ENCODE data around the gene GLRA1. TPM values are rescaled to one million over a fixed set of nuclear protein-coding genes. Genes with fewer than 3 reads are reported as not detected.

The GLRA1 gene
- total RNA-seq, 1 donor from 2014 or later, result 0.39 TPM

DNA sequence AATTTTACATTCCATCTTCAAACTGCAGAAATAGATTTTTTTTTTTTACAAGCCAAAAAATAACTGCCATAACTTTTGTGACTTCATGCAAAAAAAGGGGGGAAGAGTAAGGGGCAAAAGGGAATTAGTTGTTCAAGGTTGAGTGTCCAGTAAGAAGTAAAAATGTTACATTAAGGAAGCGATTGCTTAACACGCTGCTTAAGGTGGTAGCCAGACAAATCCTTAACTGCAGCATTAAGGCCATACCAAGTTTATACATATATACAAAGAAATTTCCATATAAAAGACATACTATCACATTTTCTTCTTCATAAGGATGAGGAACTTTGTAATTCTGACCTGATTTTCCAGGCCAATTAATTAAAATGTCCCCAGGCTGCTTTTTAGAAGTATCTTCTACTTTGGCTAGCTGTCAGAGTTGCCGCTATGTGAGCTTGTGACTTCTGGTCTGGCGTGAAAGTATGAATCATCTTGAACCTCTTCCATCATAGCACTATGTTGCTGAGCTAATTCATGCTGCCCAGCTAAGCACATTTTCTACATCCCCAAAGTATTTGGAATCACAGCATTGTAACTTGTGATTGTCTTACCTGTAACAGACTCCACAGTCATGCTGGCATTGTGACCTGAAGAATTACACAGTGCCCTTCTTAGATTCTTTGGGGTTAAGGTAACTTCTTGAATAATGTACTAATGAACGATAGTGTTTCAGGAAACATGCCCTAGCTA lies 112.9 kb downstream of the GLRA1 start:
- TF ChIP-seq, protein P1, sequence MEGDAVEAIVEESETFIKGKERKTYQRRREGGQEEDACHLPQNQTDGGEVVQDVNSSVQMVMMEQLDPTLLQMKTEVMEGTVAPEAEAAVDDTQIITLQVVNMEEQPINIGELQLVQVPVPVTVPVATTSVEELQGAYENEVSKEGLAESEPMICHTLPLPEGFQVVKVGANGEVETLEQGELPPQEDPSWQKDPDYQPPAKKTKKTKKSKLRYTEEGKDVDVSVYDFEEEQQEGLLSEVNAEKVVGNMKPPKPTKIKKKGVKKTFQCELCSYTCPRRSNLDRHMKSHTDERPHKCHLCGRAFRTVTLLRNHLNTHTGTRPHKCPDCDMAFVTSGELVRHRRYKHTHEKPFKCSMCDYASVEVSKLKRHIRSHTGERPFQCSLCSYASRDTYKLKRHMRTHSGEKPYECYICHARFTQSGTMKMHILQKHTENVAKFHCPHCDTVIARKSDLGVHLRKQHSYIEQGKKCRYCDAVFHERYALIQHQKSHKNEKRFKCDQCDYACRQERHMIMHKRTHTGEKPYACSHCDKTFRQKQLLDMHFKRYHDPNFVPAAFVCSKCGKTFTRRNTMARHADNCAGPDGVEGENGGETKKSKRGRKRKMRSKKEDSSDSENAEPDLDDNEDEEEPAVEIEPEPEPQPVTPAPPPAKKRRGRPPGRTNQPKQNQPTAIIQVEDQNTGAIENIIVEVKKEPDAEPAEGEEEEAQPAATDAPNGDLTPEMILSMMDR (conservative IDR thresholded peaks at IDR 0.05), result no peak
- peaks cover 55% of the 10 kb centered on the region for H3K36me3 Mint-ChIP-seq
- no peak overlapping the region for H3K27ac Mint-ChIP-seq
- no peaks in the 10 kb centered on the region for H3K9me3 Mint-ChIP-seq
- no peak for DNase-seq (ENCODE audit: extremely low spot score, unreplicated experiment)
- H3K4me1 Mint-ChIP-seq (ENCODE audit: unreplicated experiment), result peaks cover 3% of the 10 kb centered on the region
- no peaks in the 10 kb centered on the region for H3K27me3 Mint-ChIP-seq
- H3K4me3 Mint-ChIP-seq, result no peak overlapping the region

DNA sequence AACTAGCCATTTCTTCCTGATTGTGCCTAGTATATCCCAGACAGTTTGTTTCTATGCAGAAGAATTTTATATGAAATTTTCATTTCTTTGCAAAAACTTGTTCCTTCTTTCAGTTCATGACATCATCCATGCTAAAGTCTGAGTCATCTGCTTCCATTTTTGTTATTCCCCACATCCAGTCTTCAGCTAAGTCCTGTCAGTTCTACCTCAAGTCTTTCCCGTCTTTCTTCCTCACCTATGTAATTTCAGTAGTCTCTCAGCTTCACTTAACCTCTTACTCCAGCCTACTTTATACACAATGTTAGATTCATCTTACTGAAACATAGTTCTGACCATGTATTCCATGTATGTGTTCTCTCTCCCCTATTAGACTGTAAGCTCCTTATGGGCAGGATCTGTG lies 113.8 kb downstream of the GLRA1 start:
- TF ChIP-seq, protein P1 (conservative IDR thresholded peaks at IDR 0.05), result no peak
- Mint-ChIP-seq H3K4me3 (no peak overlapping the region), H3K9me3 (no peaks in the 10 kb centered on the region), H3K36me3 (peaks cover 64% of the 10 kb centered on the region), H3K27me3 (no peaks in the 10 kb centered on the region), H3K27ac (no peak overlapping the region), H3K4me1 (ENCODE audit: unreplicated experiment) (peaks cover 3% of the 10 kb centered on the region)
- DNase-seq (ENCODE audit: extremely low spot score, unreplicated experiment), result no peak

DNA sequence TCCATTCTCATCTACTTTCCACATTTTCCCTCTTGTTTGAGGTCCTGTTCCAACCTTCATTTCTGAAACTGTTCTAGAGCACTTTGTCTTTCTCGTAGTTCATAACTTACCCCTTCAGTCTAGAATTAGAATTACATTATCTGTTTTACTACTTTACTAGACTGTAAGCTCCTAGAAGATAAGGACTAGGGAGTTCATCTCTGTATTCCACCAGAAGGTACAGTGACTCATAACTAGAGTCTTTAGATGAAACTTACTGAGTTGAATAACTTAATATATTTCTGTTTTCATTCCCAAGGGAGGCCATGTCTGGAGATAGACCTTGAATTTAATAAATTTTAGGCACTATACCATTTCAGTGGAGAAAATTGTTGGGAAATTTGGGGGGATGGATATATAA lies 114.2 kb downstream of the GLRA1 start:
- no peaks in the 10 kb centered on the region for H3K27me3 Mint-ChIP-seq
- DNase-seq (ENCODE audit: extremely low spot score, unreplicated experiment), result no peak
- no peak overlapping the region for H3K27ac Mint-ChIP-seq
- peaks cover 2% of the 10 kb centered on the region for H3K4me1 Mint-ChIP-seq (ENCODE audit: unreplicated experiment)
- no peak overlapping the region for H3K4me3 Mint-ChIP-seq
- TF ChIP-seq, protein P1 (conservative IDR thresholded peaks at IDR 0.05), result no peak
- H3K36me3 Mint-ChIP-seq, result peaks cover 67% of the 10 kb centered on the region
- H3K9me3 Mint-ChIP-seq, result no peaks in the 10 kb centered on the region

DNA sequence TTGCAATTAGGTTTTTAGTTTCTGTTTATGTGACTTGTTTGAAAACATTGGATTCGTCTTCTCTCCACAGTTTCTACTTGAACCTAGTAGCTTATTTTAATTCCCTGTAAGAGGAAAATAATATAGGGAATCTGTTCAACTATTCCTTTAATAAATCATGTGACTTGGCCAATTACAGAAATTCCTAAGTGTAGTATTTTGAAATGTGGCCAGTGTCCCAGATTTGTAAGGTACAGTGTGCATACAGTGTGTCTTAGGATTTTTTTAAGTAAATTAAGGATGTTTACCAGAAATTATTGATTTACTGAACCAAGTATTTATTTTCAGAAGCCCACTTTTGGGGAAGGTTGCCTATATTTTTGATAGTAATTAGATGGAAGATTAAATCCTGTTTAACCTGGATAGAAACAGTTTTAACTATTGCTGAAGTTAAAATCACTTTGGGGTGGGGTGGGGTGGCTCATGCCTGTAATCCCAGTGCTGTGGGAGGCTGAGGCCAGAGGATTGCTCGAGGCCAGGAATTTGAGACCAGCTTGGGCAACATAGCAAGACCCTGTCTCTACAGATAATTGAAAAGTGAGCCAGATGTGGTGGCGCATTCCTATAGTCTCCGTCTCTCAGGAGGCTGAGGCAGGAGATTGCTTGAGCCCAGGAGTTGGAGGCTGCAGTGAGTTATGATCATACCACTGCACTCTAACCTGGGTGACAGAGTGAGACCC lies 116.0 kb downstream of the GLRA1 start:
- DNase-seq (ENCODE audit: extremely low spot score, unreplicated experiment), result no peak
- H3K36me3 Mint-ChIP-seq, result peaks cover 64% of the 10 kb centered on the region
- no peaks in the 10 kb centered on the region for H3K4me1 Mint-ChIP-seq (ENCODE audit: unreplicated experiment)
- H3K4me3 Mint-ChIP-seq, result no peak overlapping the region
- no peak overlapping the region for H3K27ac Mint-ChIP-seq
- no peaks in the 10 kb centered on the region for H3K9me3 Mint-ChIP-seq
- TF ChIP-seq, protein P1 (conservative IDR thresholded peaks at IDR 0.05), result no peak
- H3K27me3 Mint-ChIP-seq, result no peaks in the 10 kb centered on the region

DNA sequence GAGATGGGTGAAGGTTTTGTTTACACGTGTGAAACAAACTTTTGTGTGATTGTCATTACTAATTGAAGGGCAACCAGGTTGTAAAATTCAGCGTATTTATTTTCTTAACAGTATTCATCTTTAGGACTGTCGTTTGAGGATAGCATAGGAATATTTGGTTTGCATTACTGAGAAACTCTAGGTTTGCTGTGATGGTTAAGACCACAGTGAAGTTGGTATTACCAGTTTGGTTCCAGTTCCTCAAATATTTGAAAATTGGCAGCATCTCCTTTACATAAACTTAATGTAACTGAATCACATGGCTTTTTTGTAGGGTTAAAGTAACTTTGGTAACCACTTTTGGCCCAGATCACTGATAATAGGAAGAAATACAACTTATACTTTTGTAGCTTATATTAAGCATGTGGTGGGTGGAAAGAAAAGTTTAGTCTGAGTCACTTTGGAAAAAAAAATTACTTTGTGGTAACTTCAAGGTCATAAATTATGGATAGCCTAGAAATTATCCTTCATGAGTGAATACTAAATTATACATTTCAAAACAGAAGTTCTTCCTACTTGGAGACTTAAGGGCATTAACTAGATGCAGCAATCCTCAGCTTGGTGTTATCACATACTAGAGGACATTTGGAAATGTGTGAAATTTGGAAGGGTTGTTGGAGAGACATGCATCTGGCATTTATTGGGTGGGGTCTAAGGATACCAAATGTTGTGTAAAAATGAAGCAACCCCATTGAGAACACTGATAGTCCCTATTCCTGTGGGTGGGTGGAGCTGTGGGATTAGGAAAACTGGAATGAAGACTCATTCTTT lies 119.0 kb downstream of the GLRA1 start:
- no peak overlapping the region for H3K27ac Mint-ChIP-seq
- no peak for DNase-seq (ENCODE audit: extremely low spot score, unreplicated experiment)
- TF ChIP-seq, protein P1 (conservative IDR thresholded peaks at IDR 0.05), result no peak
- H3K36me3 Mint-ChIP-seq, result peaks cover 60% of the 10 kb centered on the region
- H3K9me3 Mint-ChIP-seq, result no peaks in the 10 kb centered on the region
- no peaks in the 10 kb centered on the region for H3K4me1 Mint-ChIP-seq (ENCODE audit: unreplicated experiment)
- no peak overlapping the region for H3K4me3 Mint-ChIP-seq
- no peaks in the 10 kb centered on the region for H3K27me3 Mint-ChIP-seq

Data from type B pancreatic cell (in vitro differentiated cells).